Measurements from ENCODE around the gene PRPH. TPM values are rescaled to one million over a fixed set of nuclear protein-coding genes. Genes with fewer than 3 reads are reported as not detected.

Gene PRPH
- total and polyA plus RNA-seq, 2 of the 13 experiments (the other 11 are each of a cell fraction or from before 2014, with no cell fraction given) = 0.12 TPM; not detected in 1

- TF ChIP-seq SP1 (IDR thresholded peaks at IDR 0.05) = no peak
- TF ChIP-seq SP1 (CRISPR knock-in tag; IDR thresholded peaks at IDR 0.05) = peak; percentile 64
- no peak for TF ChIP-seq ZNF282 (IDR thresholded peaks at IDR 0.05; ENCODE audit: partially characterized antibody)
- TF ChIP-seq MEIS1 (CRISPR knock-in tag; IDR thresholded peaks at IDR 0.05; ENCODE audit: borderline replicate concordance) = 0 out of 2 replicates have a peak, but pooled peaks have one; percentile 15
- TF ChIP-seq MYC (CRISPR knock-in tag; IDR thresholded peaks at IDR 0.05; ENCODE audit: borderline replicate concordance) = peak; percentile 79
- TF ChIP-seq, protein P1, sequence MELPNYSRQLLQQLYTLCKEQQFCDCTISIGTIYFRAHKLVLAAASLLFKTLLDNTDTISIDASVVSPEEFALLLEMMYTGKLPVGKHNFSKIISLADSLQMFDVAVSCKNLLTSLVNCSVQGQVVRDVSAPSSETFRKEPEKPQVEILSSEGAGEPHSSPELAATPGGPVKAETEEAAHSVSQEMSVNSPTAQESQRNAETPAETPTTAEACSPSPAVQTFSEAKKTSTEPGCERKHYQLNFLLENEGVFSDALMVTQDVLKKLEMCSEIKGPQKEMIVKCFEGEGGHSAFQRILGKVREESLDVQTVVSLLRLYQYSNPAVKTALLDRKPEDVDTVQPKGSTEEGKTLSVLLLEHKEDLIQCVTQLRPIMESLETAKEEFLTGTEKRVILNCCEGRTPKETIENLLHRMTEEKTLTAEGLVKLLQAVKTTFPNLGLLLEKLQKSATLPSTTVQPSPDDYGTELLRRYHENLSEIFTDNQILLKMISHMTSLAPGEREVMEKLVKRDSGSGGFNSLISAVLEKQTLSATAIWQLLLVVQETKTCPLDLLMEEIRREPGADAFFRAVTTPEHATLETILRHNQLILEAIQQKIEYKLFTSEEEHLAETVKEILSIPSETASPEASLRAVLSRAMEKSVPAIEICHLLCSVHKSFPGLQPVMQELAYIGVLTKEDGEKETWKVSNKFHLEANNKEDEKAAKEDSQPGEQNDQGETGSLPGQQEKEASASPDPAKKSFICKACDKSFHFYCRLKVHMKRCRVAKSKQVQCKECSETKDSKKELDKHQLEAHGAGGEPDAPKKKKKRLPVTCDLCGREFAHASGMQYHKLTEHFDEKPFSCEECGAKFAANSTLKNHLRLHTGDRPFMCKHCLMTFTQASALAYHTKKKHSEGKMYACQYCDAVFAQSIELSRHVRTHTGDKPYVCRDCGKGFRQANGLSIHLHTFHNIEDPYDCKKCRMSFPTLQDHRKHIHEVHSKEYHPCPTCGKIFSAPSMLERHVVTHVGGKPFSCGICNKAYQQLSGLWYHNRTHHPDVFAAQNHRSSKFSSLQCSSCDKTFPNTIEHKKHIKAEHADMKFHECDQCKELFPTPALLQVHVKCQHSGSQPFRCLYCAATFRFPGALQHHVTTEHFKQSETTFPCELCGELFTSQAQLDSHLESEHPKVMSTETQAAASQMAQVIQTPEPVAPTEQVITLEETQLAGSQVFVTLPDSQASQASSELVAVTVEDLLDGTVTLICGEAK (IDR thresholded peaks at IDR 0.05) = no peak
- TF ChIP-seq, protein P1 (CRISPR knock-in tag; IDR thresholded peaks at IDR 0.05) = no peak; the same call in 1 of the 2 replicates
- 0 out of 2 replicates have a peak, but pooled peaks have one; percentile 22 for TF ChIP-seq ZNF616 (CRISPR knock-in tag; IDR thresholded peaks at IDR 0.05; ENCODE audit: low read depth)
- no peak for TF ChIP-seq ATF3 (CRISPR knock-in tag; IDR thresholded peaks at IDR 0.05)
- TF ChIP-seq, protein P2, sequence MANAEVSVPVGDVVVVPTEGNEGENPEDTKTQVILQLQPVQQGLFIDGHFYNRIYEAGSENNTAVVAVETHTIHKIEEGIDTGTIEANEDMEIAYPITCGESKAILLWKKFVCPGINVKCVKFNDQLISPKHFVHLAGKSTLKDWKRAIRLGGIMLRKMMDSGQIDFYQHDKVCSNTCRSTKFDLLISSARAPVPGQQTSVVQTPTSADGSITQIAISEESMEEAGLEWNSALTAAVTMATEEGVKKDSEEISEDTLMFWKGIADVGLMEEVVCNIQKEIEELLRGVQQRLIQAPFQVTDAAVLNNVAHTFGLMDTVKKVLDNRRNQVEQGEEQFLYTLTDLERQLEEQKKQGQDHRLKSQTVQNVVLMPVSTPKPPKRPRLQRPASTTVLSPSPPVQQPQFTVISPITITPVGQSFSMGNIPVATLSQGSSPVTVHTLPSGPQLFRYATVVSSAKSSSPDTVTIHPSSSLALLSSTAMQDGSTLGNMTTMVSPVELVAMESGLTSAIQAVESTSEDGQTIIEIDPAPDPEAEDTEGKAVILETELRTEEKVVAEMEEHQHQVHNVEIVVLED (CRISPR knock-in tag; IDR thresholded peaks at IDR 0.05; ENCODE audit: borderline replicate concordance) = peak; percentile 45; the same call in 1 of the 2 replicates
- peak; percentile 15 for TF ChIP-seq MED8 (CRISPR knock-in tag; IDR thresholded peaks at IDR 0.05; ENCODE audit: insufficient replicate concordance)
- peak; percentile 93 for TF ChIP-seq ZNF264 (CRISPR knock-in tag; IDR thresholded peaks at IDR 0.05)
- TF ChIP-seq TRIM24 (CRISPR knock-in tag; IDR thresholded peaks at IDR 0.05) = 0 out of 2 replicates have a peak, but pooled peaks have one; percentile 7
- TF ChIP-seq YEATS4 (CRISPR knock-in tag; IDR thresholded peaks at IDR 0.05; ENCODE audit: borderline replicate concordance) = peak; percentile 86
- TF ChIP-seq MAF1 (CRISPR knock-in tag; IDR thresholded peaks at IDR 0.05; ENCODE audit: borderline replicate concordance) = peak; percentile 65; the same call in 1 of the 2 replicates
- no peak for TF ChIP-seq SSRP1 (CRISPR knock-in tag; IDR thresholded peaks at IDR 0.05)
- TF ChIP-seq PRMT3 (CRISPR knock-in tag; IDR thresholded peaks at IDR 0.05; ENCODE audit: borderline replicate concordance, low read depth) = no peak
- no peak for TF ChIP-seq ZNF382 (CRISPR knock-in tag; IDR thresholded peaks at IDR 0.05; ENCODE audit: borderline replicate concordance)
Observed at GRCh38 chr12:49347311-49348193, 52.6 kb downstream of the PRPH start (continued).

All from HepG2 (cell line).